22Rv1 (cell line): ENCODE data around the gene KAT14.

ENCODE experiments used
- H3K27ac ChIP-seq: fragments of 450-650 bp; 2 replicates; pipeline ENCODE4 v1.5.1; 2017
- CTCF ChIP-seq: fragments of 450-650 bp; IDR thresholded peaks from 2 replicates; pipeline ENCODE4 v1.5.1; 2017; ENCODE audit warnings: mild to moderate bottlenecking
- ZFX ChIP-seq: fragments of 450-650 bp; IDR thresholded peaks from 2 replicates; pipeline ENCODE4 v1.6.1; 2017; ENCODE audit warnings: antibody characterized with exemption, borderline replicate concordance

KAT14 gene

GRCh38 chr20:18133962-18134361 lies 3.7 kb upstream of the KAT14 start:
- H3K27ac ChIP-seq, result no peak overlapping the region
- TF ChIP-seq CTCF, result no peak
- TF ChIP-seq ZFX, result no peak

GRCh38 chr20:18138266-18138582 lies 561 bp downstream of the KAT14 start:
- no peak for TF ChIP-seq CTCF
- TF ChIP-seq ZFX, result no peak
- H3K27ac ChIP-seq, result peak overlapping the region; percentile 93

- H3K27ac ChIP-seq, result peak overlapping the region; percentile 93
- TF ChIP-seq CTCF, result no peak
- no peak for TF ChIP-seq ZFX
These were observed 1.2 kb downstream of the KAT14 start for GRCh38 chr20:18138639-18139583.

GRCh38 chr20:18139832-18140231 lies 2.2 kb downstream of the KAT14 start:
- no peak for TF ChIP-seq ZFX
- no peak for TF ChIP-seq CTCF
- H3K27ac ChIP-seq, result no peak overlapping the region

GRCh38 chr20:18144541-18145099 lies 7.0 kb downstream of the KAT14 start:
- H3K27ac ChIP-seq, result peak overlapping the region; percentile 13; the same call in 1 of the 2 replicates
- TF ChIP-seq CTCF (no peak), ZFX (no peak)

GRCh38 chr20:18154342-18154741 lies 16.7 kb downstream of the KAT14 start:
- H3K27ac ChIP-seq, result no peak overlapping the region
- no peak for TF ChIP-seq ZFX
- no peak for TF ChIP-seq CTCF

GRCh38 chr20:18156045-18156444 lies 18.4 kb downstream of the KAT14 start:
- TF ChIP-seq CTCF (no peak), ZFX (no peak)
- no peak overlapping the region for H3K27ac ChIP-seq
